Kidney tubule cell (primary cell): ENCODE results near the gene PLXNB3.
"Not testable (repeated sequence)": the region's sequence is repeated elsewhere in the genome, so short reads cannot be mapped to it uniquely, and the experiment has no call there.

Experiments
- DNase-seq: peaks from one replicate; pipeline ENCODE4 v3.0.0-alpha.2; 2018; ENCODE audit warnings: low spot score

Gene PLXNB3

DNA sequence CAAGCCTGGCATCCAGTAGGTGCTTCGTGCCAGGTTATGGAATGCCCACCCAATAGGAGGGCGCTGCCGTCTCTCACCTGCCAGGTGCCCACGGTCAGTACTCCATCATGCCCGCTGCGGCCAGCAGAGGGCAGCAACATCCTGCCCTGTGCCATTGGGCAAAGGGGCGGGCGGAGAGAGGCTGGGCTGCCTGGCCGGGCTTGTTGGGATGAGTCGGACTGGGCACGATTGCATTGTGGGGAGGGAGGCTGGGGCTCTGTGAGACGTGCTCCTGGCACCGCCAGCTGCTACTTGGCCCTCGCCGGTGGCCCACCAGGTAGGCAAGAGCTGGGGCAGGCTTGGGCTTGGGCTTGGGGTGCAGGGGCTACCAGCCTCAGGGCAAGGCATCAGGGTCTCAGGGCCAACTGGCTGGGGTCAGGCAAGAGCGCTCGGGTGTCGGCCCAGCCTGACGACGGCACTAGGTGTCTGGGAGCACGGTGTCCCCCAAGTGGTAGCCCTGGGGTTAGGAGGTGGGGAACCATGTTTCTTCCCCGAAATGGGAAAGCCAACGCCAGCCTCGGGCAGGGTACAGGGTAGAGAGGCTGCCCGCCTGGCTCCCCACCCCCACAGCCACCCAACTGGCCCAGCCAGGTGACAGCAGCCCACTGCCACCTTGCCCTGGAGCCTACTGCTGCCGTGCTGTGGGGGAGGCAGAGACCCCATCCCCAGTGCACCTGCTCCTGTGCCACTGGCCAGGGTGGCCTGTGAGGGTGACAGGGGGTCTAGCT is at the start of gene PLXNB3:
TSS of gene PLXNB3 (plus strand) at position 261 of the 767 bp plus-strand sequence. CDS start 1,287 bp downstream, outside the sequence.
- DNase-seq: peak; percentile 81

DNA sequence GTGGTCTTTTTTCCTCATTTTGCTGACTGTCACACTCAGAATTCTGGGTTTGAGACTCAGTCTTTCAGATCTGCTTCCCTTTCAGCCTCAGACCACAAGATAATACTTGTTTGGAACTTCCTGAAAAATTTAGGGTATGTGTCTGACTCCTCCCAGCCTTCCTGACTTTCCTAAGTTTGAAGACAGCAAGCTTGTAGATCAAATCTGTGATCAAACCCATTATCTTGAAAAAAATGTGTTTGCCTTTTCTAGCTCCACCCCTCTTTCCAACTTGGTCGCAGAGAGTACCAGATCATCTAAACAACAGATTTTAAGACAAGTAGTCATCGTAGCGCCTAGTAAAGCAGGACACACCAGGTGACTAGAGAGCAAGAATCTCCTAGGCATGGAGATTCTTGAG is 49.8 kb upstream of the PLXNB3 start:
- DNase-seq: no peak

DNA sequence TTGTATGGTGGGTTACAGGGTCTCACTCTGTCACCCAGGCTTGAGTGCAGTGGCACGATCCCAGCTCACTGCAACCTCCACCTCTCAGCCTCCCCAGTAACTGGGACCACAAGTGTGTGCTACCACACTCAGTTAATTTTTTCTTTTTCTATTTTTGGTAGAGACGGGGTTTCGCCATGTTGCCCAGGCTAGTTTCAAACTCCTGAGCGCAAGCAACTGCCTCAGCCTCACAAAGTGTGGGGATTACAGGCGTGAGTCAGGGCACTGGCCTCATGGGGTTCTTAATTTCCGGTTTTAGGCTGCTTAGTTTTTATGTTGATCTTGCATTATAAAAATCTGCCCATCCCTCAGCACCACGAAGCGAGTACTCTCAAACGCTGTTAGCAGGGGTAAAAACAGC is 46.6 kb upstream of the PLXNB3 start:
- DNase-seq: no peak

DNA sequence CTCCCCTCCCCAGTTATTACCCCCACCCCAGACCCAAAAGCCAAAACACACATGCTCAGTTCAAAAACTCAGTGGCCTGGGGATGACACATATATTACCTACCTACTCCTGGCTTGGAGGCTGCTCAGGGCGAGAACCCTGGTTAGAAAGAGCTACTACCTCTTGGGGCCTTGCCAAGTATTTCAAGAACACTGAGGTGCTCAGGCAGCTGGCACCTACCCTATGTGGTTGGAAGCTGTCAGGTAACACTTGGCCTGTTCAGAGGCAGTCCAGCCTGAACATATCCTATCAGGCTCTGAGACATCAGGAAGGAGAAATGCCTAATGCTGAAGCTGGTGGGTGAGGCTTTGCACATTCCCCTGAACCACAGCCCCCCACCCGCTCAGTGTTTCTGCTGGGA is 44.8 kb upstream of the PLXNB3 start:
- peak; percentile 6 for DNase-seq

DNA sequence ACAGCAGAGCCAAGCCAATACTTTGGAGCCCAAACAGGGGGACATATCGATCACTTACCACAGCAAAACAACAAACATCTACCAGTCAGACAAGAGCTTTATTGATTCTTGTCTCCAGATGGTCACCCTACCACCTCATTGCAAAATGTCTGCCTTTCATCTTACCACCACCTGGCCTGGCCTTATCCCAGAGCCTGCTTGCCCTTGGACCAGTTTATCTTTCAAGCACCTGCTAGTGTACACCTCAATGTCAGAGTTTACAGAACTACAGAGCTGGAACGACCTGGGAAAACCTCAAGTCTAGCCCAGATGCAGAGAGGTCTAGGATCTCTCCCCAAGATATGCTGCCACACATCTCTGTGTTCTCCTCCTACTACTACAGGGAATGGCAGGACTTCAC is 44.3 kb upstream of the PLXNB3 start:
- DNase-seq: no peak

DNA sequence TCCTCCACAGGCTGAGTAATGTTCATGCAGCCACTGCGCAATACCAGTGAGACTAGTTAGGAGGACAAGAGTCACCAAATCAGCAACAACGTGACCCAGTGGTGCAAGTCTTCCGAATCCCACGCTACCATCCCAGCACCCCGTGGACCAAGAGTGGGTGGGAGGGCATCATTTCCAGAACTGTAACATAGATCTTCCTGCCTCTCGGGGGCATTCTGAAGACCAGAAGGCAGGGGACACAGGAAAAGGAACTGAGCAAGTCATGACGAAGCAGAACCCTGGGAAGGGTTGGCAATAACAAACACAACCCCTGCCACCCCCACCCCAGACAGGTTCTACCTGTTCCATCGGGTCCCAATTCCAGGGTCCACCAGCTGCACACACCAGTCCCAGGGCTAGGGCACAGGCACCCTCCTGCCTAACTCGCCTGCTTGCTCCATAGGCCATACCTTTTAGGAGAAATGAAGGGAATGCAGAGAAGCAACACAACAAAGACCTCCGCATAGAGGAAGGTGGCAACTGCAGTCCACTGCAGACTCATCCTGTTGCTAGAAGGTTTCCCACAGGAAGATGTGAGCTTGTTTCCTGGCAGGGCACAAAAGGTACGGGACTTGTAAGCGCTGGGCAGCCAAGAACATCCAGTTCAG is 41.2 kb upstream of the PLXNB3 start:
- no peak for DNase-seq

DNA sequence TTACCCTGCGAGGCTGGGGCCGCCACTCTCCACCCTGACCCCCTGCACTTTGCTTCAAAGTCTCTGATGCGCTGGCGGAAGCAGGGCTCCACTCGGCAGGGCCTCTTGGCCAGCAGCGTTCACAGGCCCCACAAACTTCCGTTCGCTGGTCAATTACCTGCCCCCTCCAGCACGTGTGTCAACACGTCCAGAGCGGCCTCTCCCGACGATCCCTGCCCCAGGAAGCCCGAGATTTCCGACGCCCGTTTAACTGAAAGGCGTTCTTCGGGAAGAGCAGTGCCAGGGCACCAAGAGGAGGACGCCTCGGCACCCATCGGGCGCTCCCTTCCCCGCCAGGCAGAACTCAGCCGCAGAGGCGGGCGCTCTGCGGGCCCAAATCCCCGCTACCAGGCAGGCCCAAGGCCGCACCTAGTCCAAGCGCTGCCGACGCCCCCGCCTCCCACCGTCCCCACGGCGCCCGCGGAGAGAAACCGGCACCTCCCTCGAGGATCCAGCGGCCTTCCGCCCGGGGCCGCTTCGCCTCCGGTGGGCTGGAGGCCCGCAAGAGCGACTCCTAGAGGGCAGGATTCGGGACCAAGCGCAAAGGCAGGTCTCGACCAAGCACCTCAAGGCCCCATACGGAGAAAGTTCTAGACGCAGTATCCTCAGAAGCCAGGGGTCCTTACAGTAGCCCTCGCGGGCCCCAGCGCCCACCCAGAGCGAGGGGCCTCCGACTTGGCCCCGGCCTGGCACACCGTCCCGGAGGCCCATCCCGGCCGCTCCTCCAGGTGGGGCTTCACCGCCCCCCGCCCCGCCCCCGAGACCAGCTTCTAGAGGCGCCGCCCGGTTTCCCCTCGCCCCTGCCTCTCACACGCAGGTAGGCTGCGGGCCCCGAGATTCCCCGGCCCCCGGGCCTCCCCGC is 40.4 kb upstream of the PLXNB3 start:
- DNase-seq: peak; percentile 49

DNA sequence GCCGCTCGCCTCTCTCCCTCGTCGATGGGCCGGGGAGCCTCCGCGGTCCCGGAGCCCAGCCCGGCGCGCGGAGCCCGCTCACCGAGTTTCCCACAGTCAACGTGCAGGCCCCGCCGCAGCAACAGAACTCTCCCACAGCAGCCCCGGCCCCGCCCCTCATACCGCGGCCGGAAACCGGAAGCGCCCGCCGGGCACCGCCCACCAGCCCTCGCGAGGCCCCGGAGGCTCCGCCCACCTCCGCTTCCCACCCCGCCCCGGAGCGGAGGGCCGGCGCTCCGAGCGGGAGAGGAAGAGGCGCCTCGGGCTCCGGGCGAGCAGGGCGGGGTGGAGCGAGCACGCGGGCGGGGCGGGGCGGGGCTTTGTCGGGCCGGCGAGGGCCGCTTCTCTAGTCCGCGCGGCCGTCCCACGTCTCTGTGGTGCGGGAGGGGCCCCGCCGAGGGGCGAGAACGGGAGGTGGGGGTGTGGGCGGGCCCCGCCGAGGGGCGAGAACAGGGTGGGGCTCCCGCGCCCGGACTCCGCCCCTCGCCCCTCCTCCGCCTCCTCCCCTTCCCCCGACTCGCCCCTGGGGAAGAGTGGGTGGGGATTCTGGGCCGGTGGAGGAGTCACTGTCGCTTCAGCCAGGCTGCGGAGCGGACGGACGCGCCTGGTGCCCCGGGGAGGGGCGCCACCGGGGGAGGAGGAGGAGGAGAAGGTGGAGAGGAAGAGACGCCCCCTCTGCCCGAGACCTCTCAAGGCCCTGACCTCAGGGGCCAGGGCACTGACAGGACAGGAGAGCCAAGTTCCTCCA is 39.6 kb upstream of the PLXNB3 start, which contains the start of the genes ABCD1 and BCAP31:
TSS of gene ABCD1 (plus strand) at position 605 of the 787 bp plus-strand sequence. CDS start 411 bp downstream, outside the sequence.
TSS of gene BCAP31 (minus strand) at position 136 of the 787 bp plus-strand sequence. CDS start 1,143 bp downstream, outside the sequence.
- DNase-seq: peak; percentile 87

DNA sequence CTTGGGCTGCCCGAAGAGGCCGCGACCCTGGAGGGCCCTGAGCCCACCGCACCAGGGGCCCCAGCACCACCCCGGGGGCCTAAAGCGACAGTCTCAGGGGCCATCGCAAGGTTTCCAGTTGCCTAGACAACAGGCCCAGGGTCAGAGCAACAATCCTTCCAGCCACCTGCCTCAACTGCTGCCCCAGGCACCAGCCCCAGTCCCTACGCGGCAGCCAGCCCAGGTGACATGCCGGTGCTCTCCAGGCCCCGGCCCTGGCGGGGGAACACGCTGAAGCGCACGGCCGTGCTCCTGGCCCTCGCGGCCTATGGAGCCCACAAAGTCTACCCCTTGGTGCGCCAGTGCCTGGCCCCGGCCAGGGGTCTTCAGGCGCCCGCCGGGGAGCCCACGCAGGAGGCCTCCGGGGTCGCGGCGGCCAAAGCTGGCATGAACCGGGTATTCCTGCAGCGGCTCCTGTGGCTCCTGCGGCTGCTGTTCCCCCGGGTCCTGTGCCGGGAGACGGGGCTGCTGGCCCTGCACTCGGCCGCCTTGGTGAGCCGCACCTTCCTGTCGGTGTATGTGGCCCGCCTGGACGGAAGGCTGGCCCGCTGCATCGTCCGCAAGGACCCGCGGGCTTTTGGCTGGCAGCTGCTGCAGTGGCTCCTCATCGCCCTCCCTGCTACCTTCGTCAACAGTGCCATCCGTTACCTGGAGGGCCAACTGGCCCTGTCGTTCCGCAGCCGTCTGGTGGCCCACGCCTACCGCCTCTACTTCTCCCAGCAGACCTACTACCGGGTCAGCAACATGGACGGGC is 38.8 kb upstream of the PLXNB3 start:
- DNase-seq: no peak

DNA sequence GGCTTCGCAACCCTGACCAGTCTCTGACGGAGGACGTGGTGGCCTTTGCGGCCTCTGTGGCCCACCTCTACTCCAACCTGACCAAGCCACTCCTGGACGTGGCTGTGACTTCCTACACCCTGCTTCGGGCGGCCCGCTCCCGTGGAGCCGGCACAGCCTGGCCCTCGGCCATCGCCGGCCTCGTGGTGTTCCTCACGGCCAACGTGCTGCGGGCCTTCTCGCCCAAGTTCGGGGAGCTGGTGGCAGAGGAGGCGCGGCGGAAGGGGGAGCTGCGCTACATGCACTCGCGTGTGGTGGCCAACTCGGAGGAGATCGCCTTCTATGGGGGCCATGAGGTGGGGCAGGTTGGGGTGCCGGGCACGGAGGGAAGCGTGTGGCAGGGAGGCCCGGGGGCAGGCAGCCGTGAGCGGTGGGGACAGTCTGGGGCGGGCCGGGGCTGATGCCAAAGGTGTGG is 38.2 kb upstream of the PLXNB3 start:
- no peak for DNase-seq

DNA sequence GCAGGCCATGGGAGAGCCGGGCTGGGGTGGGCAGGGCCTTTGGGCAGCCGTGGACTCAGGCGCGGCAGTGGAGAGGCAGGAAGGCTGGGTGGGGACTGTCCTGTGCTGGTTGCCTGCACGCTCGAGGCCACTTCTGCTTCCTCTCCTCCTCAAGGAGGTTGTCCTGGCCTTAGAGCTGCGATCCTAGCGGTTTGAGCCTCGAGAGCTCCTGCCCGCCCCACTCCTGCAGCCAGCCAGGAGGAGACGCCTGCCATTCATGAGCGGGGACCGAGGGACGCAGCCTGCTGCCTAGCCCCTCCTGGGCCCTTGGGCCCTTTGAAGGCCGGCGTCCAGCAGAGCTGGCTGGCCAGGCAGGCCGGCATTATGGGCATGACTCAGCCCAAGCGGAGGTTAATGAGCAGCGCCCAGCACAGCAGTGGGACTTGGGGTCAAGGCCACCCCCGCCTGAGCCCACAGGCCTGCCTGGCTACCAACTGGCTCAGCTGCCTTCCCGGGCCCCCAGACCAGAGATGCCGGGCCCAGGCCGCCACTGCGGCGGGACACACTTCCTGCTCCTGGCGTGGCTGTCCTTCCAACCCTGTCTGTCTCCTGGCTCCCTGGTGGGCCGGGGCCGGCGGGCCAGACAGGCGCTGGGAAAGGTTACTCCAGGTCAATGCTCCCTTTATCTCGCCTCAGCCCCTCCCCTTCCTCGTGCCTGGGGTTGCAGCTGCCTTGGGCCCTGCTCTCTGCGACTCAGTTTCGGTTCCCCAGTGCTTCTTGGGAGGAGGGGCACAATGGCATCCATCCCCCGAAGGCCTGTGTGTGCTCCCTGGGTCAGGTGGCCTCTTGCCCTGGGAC is 37.5 kb upstream of the PLXNB3 start:
- peak; percentile 49 for DNase-seq

DNA sequence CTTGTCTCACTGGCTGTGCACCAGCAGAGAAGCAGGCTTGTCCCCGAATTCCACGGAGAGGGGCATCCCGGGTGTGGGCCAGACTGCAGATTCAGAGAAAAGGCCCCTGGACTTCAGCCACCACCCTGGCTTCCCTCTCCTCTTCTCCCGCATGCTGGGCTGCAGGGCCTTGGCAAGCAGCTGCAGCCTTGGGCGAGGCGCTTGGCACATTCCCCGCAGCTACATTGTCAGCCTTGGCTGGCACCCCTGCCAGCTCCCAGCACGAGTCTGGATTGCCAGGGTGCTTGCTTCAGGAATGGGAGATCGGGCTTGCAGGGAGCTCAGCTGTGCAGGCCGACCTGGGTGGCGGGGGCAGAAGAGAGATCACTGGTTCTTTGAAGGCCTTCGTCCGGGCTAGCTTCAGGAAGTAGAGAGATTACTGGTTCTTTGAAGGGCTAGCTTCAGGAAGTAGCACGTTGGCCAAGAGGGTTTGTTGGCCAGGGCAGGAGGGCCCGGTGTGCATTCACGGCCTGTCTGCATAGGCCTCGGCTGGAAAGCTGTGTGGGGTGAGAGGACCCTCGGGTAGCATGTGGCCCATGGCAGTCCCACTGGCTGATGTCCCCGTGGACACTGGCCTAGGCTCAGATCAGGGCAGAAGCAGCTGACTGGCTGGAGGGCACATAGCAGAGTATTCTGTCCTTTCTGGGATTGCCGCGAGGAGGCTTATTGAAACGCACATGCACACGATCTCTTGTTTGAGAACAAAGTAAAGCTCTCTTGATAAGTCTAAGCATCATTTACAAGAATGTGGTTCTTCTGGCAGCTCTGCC is 36.7 kb upstream of the PLXNB3 start:
- DNase-seq: peak; percentile 12

DNA sequence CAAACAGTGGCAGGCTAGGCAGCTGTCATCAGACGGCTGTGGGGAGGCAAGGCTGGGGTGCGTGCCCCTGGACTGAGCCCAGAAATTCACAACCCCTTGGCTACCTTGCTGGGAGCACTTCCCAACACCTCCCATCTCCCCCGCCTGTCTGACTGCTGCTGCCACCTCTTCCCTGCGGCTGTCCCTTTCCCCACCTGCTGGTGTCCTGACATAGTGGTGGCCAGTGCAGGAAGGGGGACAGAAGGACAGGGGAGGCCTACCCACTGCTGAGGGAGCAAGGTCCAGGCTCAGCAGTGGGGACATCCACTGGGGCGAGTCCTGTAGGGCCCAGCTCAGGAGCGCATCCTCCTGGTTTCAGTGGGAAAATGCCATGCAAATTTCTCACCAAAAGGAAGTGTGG is 36.0 kb upstream of the PLXNB3 start:
- no peak for DNase-seq

DNA sequence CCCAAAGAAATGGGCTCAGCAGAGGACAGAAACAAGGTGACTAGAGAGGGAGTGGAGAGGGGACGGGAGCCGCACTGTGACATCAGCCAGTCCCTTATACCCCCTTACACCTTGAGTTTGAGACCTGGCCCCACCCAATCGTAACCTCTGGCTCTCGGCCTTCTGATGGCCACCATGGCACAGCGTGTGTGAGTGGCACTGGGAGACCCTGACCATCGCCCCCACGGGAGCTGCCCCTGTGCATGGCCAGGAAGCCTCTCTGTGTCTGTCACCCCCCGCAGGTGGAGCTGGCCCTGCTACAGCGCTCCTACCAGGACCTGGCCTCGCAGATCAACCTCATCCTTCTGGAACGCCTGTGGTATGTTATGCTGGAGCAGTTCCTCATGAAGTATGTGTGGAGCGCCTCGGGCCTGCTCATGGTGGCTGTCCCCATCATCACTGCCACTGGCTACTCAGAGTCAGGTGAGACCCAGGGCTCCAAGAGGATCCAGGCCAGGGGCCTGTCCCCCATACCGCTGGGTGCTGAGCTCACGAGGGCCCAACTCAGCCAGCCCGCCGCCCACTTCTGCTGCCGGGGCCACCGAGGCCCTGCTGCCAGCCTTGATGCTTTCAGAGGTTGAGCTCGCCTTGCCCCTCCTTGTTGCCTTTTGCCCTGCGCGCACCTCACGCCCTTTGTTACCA is 35.0 kb upstream of the PLXNB3 start:
- no peak for DNase-seq

DNA sequence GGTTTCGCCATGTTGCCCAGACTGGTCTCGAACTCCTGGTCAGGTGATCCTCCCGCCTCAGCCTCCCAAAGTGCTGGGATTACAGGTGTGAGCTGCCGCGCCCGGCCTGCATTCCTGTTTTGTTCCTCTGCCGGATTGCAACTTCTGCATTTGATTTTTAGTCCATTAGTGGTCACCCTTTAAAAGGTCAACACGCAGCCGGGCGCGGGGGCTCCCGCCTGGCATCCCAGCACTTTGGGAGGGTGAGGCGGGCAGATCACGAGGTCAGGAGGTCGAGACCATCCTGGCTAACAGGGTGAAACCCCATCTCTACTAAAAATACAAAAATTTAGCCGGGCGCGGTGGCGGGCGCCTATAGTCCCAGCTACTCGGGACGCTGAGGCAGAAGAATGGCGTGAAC is 33.9 kb upstream of the PLXNB3 start:
- not testable (repeated sequence) for DNase-seq

DNA sequence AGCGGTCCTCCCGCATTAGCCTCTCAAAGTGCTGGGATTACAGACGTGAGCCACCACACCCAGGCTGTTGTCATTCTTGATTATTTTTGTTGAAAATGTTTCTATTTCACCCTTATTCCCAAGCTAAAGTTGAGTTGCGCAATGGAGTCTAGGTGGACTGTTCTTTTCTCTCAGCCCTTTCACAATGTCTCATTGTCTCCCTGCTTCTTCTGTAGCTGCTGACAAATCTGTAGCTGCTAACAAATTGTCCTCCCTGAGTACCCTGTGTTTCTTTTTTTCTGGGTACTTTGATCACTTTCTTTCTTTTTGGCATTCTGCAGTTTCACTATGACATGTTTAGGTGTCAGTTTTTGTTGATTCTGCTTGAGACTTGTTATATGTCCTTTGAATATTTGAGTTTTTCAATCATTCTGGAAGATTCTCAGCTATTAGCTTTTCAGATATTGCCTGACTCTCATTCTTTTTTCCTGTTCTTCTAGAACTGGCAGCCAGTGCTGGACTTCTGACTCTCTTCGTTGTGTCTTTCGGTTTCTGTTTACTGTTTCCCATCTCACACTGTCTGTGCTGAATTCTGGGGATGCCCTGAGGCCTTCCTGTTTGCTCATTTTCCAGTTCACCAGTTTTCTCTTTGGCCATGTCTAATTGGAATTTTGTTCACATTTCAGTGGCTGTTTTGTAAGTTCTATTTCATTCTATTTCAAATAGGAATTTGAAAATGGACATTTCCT is 32.8 kb upstream of the PLXNB3 start:
- DNase-seq: no peak

DNA sequence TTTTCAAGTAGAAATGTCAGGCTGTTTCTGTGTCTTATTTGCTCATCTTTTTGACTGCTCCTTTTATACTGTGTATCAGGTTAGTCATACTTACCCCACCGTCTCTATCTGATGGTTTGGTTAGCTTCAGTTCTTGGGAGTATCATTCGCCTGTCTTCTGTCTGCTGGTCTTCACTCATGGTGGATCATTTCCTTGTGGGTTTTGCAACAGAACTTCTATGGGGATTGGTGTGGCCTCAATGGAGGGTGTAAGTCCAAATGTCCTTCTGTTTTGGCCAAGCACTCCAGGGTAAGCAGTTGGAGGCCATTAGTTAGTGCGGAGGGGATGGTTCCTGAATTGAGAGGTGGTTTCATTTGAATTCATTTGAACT is 32.2 kb upstream of the PLXNB3 start:
- DNase-seq: no peak

DNA sequence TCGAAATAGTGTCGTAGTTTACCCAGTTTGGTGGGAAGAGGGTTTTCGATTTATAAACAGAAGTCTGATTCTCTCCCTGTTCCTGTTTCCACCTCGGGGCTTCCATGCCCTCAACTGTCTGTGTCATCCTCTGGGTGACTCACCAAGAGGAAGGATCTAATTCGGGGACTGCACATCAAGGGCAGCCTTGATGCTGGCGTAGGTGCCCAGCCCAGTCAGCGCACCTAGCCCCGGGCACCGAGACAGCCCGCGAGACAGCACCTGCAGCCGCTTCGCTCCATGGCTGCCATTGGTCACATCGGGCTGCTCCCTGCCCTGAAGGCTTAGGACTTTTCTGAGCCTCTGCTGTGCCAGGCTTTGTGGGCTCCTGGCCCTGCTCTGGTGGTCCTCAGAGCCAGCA is 31.6 kb upstream of the PLXNB3 start:
- no peak for DNase-seq
